Stomach (tissue), 4 donors: ENCODE data around the gene SMURF1.

Experiments
- EP300 ChIP-seq: sonication (generic); formaldehyde crosslinking; IDR thresholded peaks from one replicate; pipeline ENCODE4 v1.6.1; 2017; ENCODE audit warnings: antibody characterized with exemption
- POLR2A ChIP-seq, 4 donors: fragments of 450-650 bp; IDR thresholded peaks; one replicate each; pipeline ENCODE4 v1.6.1; 2016; ENCODE audit warnings: antibody characterized with exemption in 4 of 4, control low read depth in 2 of 4, mild to moderate bottlenecking in 1 of 4, moderate library complexity in 1 of 4
- POLR2AphosphoS5 ChIP-seq, 3 donors: sonication (generic); formaldehyde crosslinking; IDR thresholded peaks; one replicate each; pipeline ENCODE4 v1.6.1; 2016; ENCODE audit warnings: antibody characterized with exemption in 3 of 3

DNA sequence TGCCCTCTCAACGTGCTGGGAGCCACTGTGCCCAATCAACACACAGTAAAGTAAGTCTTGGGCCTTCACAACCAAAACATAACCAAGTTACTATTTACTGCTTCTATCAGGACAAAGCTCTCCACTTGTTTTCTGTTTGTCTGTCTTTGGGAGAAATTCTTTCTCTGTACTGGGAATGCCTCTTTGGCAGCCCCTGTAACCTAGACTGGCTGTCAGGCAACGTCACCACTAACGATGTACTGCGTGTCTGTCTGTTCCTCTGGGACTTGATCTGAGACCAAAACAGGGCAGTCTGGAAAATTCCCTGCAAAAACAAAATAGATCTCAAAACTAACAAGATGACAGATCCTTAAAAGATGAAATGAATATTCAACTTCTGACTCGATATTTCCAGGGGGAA, 113.0 kb downstream of the SMURF1 start:
- no peak for TF ChIP-seq POLR2A (IDR thresholded peaks at IDR 0.05)
- TF ChIP-seq EP300 = no peak
- TF ChIP-seq POLR2AphosphoS5 (IDR thresholded peaks at IDR 0.05) = no peak
